NCI-H2081 (cell line): ENCODE data around the gene GKN2.

ENCODE experiments used
- DNase-seq, 2 experiments: peaks; one replicate each; lab custom pipeline; 2025; lab: John Stamatoyannopoulos, UW

Gene GKN2

GRCh38 chr2:68952887-68953521 lies at the start of gene GKN2:
TSS of gene GKN2 (minus strand) at chr2:68952893. CDS start at chr2:68952861, 32 bp downstream.
- DNase-seq, result no peak

- no peak for DNase-seq
These were observed 49.2 kb upstream of the GKN2 start for GRCh38 chr2:69001879-69002278.

GRCh38 chr2:68997401-68997800 lies 44.7 kb upstream of the GKN2 start:
- no peak for DNase-seq

- no peak for DNase-seq
These were observed 43.2 kb upstream of the GKN2 start for GRCh38 chr2:68995916-68996315.

- DNase-seq, result no peak
These were observed 42.2 kb upstream of the GKN2 start for GRCh38 chr2:68994864-68995263.

- no peak for DNase-seq
These were observed 41.0 kb upstream of the GKN2 start for GRCh38 chr2:68993660-68994059.

GRCh38 chr2:68992933-68993332 lies 40.2 kb upstream of the GKN2 start:
- no peak for DNase-seq

GRCh38 chr2:68992341-68992740 lies 39.6 kb upstream of the GKN2 start:
- no peak for DNase-seq

- no peak for DNase-seq
These were observed 36.3 kb upstream of the GKN2 start for GRCh38 chr2:68989035-68989434.

GRCh38 chr2:68987021-68987503 lies 34.4 kb upstream of the GKN2 start:
- no peak for DNase-seq

- no peak for DNase-seq
These were observed 28.3 kb upstream of the GKN2 start for GRCh38 chr2:68980956-68981355.

- DNase-seq, result no peak
These were observed 25.4 kb upstream of the GKN2 start for GRCh38 chr2:68978098-68978497.

GRCh38 chr2:68977453-68977852 lies 24.8 kb upstream of the GKN2 start:
- DNase-seq, result no peak

GRCh38 chr2:68975844-68976243 lies 23.2 kb upstream of the GKN2 start:
- no peak for DNase-seq

GRCh38 chr2:68974946-68975665 lies 22.4 kb upstream of the GKN2 start:
- DNase-seq, result no peak

GRCh38 chr2:68974251-68974650 lies 21.6 kb upstream of the GKN2 start, which contains the start of gene GKN1:
TSS of gene GKN1 (plus strand) at chr2:68974636. CDS start at chr2:68974678, 42 bp downstream.
- no peak for DNase-seq

- DNase-seq, result no peak
These were observed 19.0 kb upstream of the GKN2 start for GRCh38 chr2:68971591-68972231.

GRCh38 chr2:68970566-68971265 lies 18.0 kb upstream of the GKN2 start:
- DNase-seq, result no peak

GRCh38 chr2:68969736-68970490 lies 17.2 kb upstream of the GKN2 start:
- DNase-seq, result no peak

- no peak for DNase-seq
These were observed 15.5 kb upstream of the GKN2 start for GRCh38 chr2:68968221-68968620.

- DNase-seq, result no peak
These were observed 11.6 kb upstream of the GKN2 start for GRCh38 chr2:68964282-68964681.

GRCh38 chr2:68961380-68961779 lies 8.7 kb upstream of the GKN2 start:
- no peak for DNase-seq
